Amniotic epithelial cell (primary cell): ENCODE results near the gene SPATC1L.

Experiments
- DNase-seq: peaks from one replicate; pipeline ENCODE4 v3.0.0-alpha.2; 2010; ENCODE audit warnings: low read depth

Gene SPATC1L

DNA sequence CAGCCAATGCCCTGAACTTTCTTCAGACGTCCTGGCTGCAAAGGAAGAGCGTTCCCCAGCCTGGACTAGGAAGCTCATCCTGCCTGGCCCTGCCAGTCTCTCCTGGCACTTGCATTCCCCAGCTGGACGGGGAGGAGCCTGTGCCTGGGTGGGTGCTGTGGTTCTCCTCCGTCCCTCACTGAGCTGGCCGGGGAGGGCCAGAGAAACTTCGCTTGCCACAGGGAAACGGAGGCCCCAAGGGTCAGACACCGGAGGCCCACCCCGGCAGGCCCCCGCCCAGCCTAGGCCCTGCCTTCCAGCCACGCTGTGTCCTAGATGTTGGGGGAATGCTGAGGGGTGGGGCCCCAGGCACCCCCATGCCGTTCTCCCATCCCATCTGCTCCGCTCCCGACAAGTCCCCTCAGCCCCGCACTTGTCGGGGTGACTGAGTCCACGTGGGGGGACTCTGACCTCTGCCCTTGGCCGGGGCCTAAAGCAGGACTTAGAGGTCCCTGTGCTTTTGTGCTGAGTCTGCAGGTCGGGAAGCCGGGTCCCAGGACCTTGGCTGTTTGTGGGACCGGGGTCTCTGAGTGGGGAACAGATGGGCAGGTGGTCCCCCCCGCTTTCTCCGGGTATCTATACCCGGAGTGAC lies 33.7 kb downstream of the SPATC1L start:
- no peak for DNase-seq

DNA sequence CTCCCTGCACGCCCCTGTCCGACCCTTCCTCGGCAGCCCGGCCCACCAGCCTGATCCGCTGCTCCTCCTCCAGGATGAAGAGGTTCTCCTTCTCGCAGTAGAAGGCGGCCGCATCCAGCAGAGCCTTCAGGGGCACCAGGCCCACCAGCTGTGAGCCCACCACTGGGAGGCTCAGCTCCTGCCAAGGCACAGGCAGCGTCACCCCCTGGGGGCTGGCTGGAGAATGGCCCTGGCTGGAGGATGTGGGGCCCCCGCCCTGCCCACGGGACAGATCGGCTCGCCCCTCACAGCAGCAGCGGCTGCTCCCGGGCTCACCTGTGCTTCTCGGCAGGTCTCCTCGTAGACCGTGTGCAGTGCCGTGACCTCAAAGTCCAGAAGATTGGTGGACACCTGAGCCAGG lies 34.2 kb downstream of the SPATC1L start:
- no peak for DNase-seq

DNA sequence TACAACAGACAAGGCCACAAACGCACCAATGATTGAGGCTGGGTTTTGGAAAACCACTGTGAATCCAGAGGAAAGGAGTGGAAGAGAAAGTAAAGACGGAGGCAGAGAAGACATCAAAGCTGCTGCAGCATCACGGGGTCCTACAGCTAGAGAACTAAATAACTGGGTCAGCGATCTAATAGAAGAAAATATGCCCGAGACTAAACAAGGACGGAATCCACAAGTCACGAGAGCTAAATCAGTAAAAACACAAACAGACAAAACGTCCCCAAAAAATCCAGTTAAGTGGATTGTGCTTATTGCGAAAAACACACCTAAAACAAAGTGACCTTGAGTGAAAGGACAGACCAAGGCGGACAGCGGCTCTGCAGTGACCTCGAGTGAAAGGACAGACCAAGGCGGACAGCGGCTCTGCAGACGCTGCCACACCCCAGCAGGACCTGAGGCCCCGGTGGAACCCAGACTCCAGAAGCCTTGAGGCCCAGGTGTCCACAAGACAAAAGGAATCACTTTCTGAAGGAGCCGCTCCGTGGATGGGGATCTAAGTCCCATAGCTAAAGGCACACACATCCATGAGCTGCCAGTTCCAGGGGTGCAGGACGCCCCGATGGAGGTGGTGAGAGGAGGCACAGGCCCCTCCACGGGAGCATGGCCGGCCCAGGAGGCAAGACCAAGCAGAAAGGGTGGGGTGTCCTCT lies 34.9 kb downstream of the SPATC1L start:
- DNase-seq = no peak

DNA sequence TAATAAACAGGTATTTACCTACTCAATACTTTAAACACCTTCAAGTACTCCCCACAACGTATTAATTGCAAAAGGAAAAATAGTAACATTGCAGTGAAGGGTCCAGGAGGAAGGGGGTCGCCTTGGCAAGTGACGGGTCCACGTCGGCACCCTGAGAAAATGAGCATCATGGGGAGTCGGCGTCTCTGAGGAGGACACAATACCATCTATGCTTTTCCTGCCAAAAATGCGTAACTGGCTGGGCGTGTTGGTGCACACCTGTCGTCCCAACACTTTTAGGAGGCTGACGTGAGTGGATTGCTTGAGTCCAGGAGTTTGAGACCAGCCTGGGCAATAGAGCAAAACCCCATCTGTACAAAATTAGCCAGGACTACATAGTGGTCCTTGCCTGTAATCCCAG lies 36.2 kb downstream of the SPATC1L start:
- no peak for DNase-seq

GRCh38 chr21:46147429-46147828 lies 36.8 kb downstream of the SPATC1L start:
- DNase-seq = peak; percentile 40

- no peak for DNase-seq
Observed at GRCh38 chr21:46146856-46147255, 37.4 kb downstream of the SPATC1L start.

GRCh38 chr21:46145840-46146691 lies 38.2 kb downstream of the SPATC1L start:
- DNase-seq = no peak

DNA sequence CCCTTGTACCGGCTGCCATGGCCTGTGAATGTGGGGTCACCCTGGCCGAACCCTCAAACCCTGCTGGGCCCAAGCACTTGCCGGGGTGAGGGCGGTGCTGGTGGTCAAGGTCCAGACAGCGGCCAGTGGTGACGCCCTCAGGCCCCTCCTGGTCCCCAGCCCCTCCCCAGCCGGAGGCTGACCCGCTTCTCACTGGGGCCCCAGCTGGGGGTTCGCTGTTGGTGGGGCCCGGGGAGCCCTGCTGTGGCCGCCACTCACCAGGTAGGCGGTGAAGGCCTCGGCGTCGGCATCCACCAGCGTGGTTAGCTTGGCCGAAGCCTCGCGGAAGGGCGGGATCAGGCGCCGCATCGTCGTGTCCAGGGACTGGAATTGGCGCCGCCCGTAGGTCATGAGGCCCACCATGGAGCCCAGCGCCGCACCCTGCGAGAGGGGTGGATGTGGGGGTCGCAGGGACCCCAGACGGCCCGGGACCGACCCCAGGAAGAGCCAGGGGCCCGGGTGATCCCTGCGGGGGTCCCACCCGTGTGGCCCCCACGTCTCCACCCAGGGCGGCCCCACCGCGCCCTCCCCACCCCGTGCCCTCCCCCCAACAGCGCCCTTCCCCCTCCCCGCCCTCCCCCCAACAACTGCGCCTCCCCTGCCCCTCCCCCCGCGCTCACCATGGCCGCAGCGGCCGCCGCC lies 39.0 kb downstream of the SPATC1L start:
- no peak for DNase-seq

DNA sequence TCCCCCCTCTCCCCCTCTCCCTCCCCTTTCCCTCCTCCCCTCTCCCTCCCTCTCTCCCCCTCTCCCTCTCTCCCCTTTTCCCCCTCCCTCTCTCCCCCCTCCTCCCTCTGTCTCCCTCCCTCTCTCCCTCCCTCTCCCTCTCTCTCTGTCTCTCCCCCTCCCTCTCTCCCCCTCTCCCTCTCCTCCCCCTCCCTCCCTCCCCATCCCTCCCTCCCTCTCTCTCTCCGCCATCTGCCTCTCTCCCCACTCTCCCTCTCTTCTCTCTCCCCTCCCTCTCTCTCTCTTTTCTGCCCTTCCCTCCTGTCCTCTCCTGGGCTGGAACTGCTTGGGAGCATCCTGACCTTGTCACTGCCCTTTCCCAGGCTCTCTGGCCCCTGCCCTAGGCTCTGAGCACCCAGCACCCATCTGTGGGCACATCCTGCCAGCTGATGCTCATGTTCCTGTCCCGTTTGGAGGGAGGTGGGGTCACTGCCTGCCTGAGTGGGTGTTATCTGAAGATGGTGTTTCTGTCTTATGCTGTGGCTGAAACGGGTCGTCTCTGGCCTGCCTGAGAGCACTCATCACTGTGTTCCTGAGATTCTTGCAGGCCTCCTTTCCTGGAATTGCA lies 39.7 kb downstream of the SPATC1L start:
- no peak for DNase-seq

GRCh38 chr21:46142582-46143473 lies 41.4 kb downstream of the SPATC1L start:
- DNase-seq = no peak

- DNase-seq = no peak
Observed at GRCh38 chr21:46141767-46142581, 42.3 kb downstream of the SPATC1L start.

- DNase-seq = peak; percentile 46
Observed at GRCh38 chr21:46140352-46141003, 43.8 kb downstream of the SPATC1L start.

GRCh38 chr21:46139686-46140085 lies 44.6 kb downstream of the SPATC1L start:
- DNase-seq = no peak

DNA sequence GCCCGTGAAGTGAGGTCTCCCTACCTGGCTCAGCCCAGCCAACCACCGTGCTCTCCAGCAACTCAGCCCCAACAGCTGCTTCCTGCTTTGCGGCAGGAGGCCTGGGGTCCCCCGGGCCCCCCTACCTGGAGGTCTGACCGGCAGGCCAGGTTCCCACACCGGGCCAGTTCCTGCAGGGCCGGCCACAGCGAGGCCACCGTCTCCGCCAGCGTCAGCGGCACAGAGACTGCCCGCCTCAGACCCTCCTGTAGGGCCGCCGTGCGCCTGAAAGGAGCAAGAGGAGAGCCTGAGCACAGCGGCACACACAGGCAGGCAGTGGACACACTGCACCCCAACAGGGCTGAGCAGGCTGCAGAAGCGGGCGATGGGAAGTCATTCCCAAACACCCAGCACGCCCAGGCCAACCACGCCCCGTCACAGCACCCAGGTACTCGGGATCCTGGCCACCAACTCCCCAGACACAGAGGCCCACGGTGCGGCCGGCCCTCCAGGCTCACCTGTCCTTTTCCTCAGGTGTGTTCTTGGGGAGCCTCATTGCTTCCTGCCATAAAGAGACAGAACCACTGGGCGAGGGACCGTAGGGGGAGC lies 45.8 kb downstream of the SPATC1L start:
- no peak for DNase-seq

- no peak for DNase-seq
Observed at GRCh38 chr21:46137908-46138307, 46.4 kb downstream of the SPATC1L start.

DNA sequence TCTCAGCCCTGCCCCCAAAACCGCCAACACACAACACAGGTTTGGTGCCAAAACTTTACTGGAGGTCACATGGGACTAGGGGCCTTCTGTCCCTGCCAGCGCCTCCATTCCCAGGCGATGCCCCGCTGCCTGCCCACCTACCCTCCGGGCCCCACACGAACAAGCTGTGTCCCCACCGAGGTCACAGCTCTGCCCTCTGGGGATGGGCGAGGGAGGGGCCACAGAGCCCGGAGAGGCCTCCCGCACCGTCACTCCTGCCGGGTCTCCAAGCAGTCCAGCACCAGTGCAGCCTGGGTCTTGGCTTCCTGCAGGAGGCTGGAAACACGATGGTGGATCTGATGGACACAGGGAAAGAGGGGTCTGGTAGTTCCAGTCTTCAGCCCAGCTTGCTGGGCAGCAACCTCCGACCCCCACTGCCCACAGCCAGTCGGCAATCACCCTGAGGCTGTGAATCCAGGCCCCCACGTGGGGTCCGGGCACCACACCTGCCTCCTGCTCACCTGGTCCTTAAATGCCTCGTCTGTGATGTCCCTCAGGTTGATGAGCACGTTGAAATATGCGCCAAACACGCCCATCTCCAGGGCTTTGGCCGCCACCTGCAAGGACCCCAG lies 47.4 kb downstream of the SPATC1L start:
- DNase-seq = no peak

DNA sequence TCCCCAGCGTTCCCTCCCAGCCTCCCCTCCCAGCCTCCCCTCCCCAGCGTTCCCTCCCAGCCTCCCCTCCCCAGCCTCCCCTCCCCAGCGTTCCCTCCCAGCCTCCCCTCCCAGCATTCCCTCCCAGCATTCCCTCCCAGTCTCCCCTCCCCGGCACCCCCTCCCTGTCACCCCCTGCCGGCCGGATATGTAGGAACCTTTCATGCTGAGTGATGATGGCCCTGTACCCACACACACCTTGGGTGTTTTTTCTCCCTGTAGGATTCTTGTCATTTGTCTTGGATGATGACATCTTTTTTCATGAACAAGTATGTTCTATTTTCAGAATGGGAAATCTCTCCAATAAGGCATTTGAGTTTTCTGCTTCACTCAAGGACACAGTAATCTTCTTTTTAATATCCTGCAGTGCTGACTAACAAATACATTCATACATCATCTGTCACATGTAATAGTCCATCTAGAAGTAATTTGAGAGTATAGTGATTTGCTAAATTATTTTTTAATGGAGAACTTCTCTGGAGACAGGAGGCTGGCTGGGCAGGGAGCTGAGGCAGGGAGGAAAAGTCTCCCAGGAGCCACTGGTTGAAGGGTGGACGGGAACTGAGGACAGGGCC lies 48.4 kb downstream of the SPATC1L start:
- DNase-seq = peak; percentile 23
